Calu3 (cell line): ENCODE measurements around the gene JMJD7. TPM values are rescaled to one million over a fixed set of nuclear protein-coding genes. Genes with fewer than 3 reads are reported as not detected.
A peak's percentile ranks its signal among the peaks of the same experiment; 100 is the strongest.
"Not testable (repeated sequence)": the region's sequence is repeated elsewhere in the genome, so short reads cannot be mapped to it uniquely, and the experiment has no call there.

Source experiments
- BruUV-seq: library from RNA; stranded (reverse); fragments of 400-500 nt; replicated peaks from 2 replicates; lab custom pipeline; 2021; lab: Mats Ljungman, UMichigan
- CTCF ChIA-PET: fragments of 300-600 bp; sonication (Branson Sonifier 250); formaldehyde crosslinking; loops from one replicate; lab custom pipeline; 2022; ENCODE audit warnings: antibody characterized with exemption; lab: Charles Lee
- DNase-seq: peaks from one replicate; pipeline ENCODE4 v3.0.0; 2022
- H3K27ac Mint-ChIP-seq: one replicate; pipeline ENCODE4 v1.8.0; 2022; ENCODE audit warnings: mixed read lengths; ENCODE audit not compliant: unreplicated experiment
- H3K27me3 Mint-ChIP-seq: one replicate; pipeline ENCODE4 v1.8.0; 2022; ENCODE audit warnings: mixed read lengths; ENCODE audit not compliant: unreplicated experiment
- H3K36me3 Mint-ChIP-seq: one replicate; pipeline ENCODE4 v1.8.0; 2022; ENCODE audit warnings: mild to moderate bottlenecking, moderate library complexity, mixed read lengths; ENCODE audit not compliant: insufficient read depth, unreplicated experiment
- H3K4me1 Mint-ChIP-seq: one replicate; pipeline ENCODE4 v1.8.0; 2022; ENCODE audit warnings: mild to moderate bottlenecking, low read depth, mixed read lengths; ENCODE audit not compliant: unreplicated experiment
- H3K4me3 Mint-ChIP-seq: one replicate; pipeline ENCODE4 v1.8.0; 2022; ENCODE audit warnings: mild to moderate bottlenecking, low read depth, moderate library complexity, mixed read lengths; ENCODE audit not compliant: unreplicated experiment
- H3K9me3 Mint-ChIP-seq: one replicate; pipeline ENCODE4 v1.8.0; 2022; ENCODE audit warnings: low read depth, mixed read lengths; ENCODE audit not compliant: unreplicated experiment
- CTCF ChIP-seq: fragments of 200-600 bp; IDR thresholded peaks from one replicate; pipeline ENCODE4 v1.8.0; 2022; ENCODE audit warnings: antibody characterized with exemption; ENCODE audit not compliant: unreplicated experiment
- intact Hi-C: fragments of 100-400 bp; cut with micrococcal nuclease; formaldehyde crosslinking; loops from one replicate; pipeline ENCODE4 v1.10.0; 2022; ENCODE audit not compliant: unreplicated experiment
- total RNA-seq: library from RNA; stranded (reverse); gene quantifications from 2 replicates; pipeline ENCODE4 v1.2.3, GENCODE V29; 2022

JMJD7 gene
- total RNA-seq, 1 experiment from 2014 or later = 9.4 TPM

- no peak for DNase-seq
- H3K27me3 Mint-ChIP-seq = no peaks in the 10 kb centered on the region
- TF ChIP-seq CTCF = no peak
- no TSS peak for BruUV-seq
- H3K27ac Mint-ChIP-seq = no peak overlapping the region
- H3K36me3 Mint-ChIP-seq = peaks cover 14% of the 10 kb centered on the region
- no peaks in the 10 kb centered on the region for H3K4me1 Mint-ChIP-seq
- H3K9me3 Mint-ChIP-seq = no peaks in the 10 kb centered on the region
- intact Hi-C loops = no loop called here
- CTCF ChIA-PET = interaction anchor here (0.6 to 0.9 kb wide), 2 partner anchors 11 to 53 kb away, joined by 3 read pairs; partner anchors contain the start of genes MAPKBP1 and PLA2G4B
- H3K4me3 Mint-ChIP-seq = peak overlapping the region; percentile 74
Measured at GRCh38 chr15:41827290-41827879, 507 bp upstream of the JMJD7 start.

- no peak for TF ChIP-seq CTCF
- Mint-ChIP-seq H3K27me3 (no peaks in the 10 kb centered on the region), H3K4me3 (peak overlapping the region; percentile 74), H3K36me3 (peaks cover 21% of the 10 kb centered on the region), H3K4me1 (peaks cover 6% of the 10 kb centered on the region), H3K27ac (peak overlapping the region; percentile 81), H3K9me3 (no peaks in the 10 kb centered on the region)
- intact Hi-C loops = no loop called here
- BruUV-seq = TSS peak; percentile 65
- DNase-seq = no peak
- CTCF ChIA-PET = no interaction called here
Measured at GRCh38 chr15:41828807-41829141, 882 bp downstream of the JMJD7 start.

GRCh38 chr15:41829959-41830646 lies 2.2 kb downstream of the JMJD7 start:
- CTCF ChIA-PET = no interaction called here
- DNase-seq = no peak
- H3K27ac Mint-ChIP-seq = no peak overlapping the region
- H3K4me3 Mint-ChIP-seq = no peak overlapping the region
- no peaks in the 10 kb centered on the region for H3K27me3 Mint-ChIP-seq
- H3K36me3 Mint-ChIP-seq = peaks cover 29% of the 10 kb centered on the region
- H3K4me1 Mint-ChIP-seq = peaks cover 8% of the 10 kb centered on the region
- no peak for TF ChIP-seq CTCF
- intact Hi-C loops = no loop called here
- no TSS peak for BruUV-seq
- no peaks in the 10 kb centered on the region for H3K9me3 Mint-ChIP-seq

GRCh38 chr15:41831291-41831690 lies 3.4 kb downstream of the JMJD7 start:
- CTCF ChIA-PET = interaction anchor here (0.5 kb wide), 1 partner anchor 415 kb away, joined by 6 read pairs; no protein-coding TSS in a partner anchor
- H3K4me1 Mint-ChIP-seq, DNase-seq, H3K27me3 Mint-ChIP-seq, H3K9me3 Mint-ChIP-seq, BruUV-seq, H3K27ac Mint-ChIP-seq, H3K4me3 Mint-ChIP-seq, intact Hi-C loops: not testable (repeated sequence)
- H3K36me3 Mint-ChIP-seq = peaks cover 29% of the 10 kb centered on the region

GRCh38 chr15:41832208-41832607 lies 4.3 kb downstream of the JMJD7 start:
- intact Hi-C loops = no loop called here
- peaks cover 29% of the 10 kb centered on the region for H3K36me3 Mint-ChIP-seq
- H3K4me3 Mint-ChIP-seq = no peak overlapping the region

More at GRCh38 chr15:41832208-41832607, 4.3 kb downstream of the JMJD7 start:
- no TSS peak for BruUV-seq
- no peaks in the 10 kb centered on the region for H3K27me3 Mint-ChIP-seq
- H3K4me1 Mint-ChIP-seq = peaks cover 8% of the 10 kb centered on the region
- DNase-seq = no peak
- H3K27ac Mint-ChIP-seq = no peak overlapping the region
- TF ChIP-seq CTCF = no peak
- CTCF ChIA-PET = no interaction called here
- no peaks in the 10 kb centered on the region for H3K9me3 Mint-ChIP-seq
